ENCODE results near the gene EXOC4. TPM values are rescaled to one million over a fixed set of nuclear protein-coding genes. Genes with fewer than 3 reads are reported as not detected.

EXOC4 gene
- total RNA-seq, 1 experiment from 2014 or later = 71.0 TPM

DNA sequence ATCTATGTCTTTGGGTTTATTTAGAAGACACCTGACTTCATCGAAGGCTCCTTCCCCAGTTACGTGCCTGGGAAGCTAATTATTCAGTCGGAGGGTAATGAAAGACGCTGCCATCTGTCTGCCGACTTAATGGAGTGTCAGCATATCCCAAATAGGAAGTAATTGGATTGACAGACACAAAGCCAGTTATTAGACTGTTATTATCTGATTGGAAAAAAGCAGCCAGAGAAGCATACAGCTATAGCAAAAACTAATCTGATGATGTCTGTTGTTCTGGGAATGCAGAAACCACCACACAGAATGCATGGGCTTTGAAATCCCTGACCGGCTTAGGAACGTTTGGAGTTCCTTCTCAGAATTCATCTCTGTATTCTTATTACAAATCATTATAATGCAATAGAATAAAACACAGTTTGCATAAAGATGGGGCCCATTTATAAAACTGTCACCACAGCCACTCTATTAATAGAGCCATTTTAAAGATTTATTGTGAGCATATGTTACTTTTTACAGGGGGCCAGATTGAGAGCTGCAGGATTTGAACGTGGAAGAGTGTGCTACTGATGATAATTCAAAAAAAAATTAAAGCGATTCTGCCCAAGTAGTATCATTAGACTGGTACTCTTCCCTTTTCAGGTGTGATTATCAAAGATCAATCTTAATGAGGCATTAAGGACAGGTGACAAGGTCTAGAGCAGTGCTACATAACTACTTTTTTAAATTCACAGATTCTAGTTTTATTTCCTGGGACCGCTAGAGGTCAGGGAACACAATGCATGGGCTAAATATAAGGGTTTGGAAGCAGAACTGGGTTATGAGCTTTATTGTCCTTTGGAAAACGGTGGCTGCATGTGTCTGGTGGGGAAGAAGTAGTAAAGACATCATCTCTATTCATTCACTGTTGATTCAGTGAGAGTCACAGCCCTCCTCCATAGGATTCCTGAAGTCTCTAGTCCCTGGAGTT, 544.2 kb downstream of the EXOC4 start:
- Histone ChIP-seq H3K4me3 (ENCODE audit: low read depth in 2 of 2, low read length in 2 of 2) (no peak overlapping the region), H3K27me3 (ENCODE audit: control insufficient read depth, insufficient read depth, low read length) (no peaks in the 10 kb centered on the region), H3K36me3 (ENCODE audit: control insufficient read depth, insufficient read depth, low read length) (no peaks in the 10 kb centered on the region), H3K4me1 (ENCODE audit: control insufficient read depth, insufficient read depth, low read length) (no peaks in the 10 kb centered on the region), H3K27ac (ENCODE audit: low read length) (no peak overlapping the region), H3K9me3 (ENCODE audit: control insufficient read depth, insufficient read depth, low read depth, low read length) (no peaks in the 10 kb centered on the region)
- DNase-seq (ENCODE audit: low read depth, low spot score) = no peak
- CTCF ChIA-PET = no interaction called here
- BruUV-seq (replicated peaks) = no TSS peak
- intact Hi-C loops (cut with micrococcal nuclease; ENCODE audit: unreplicated experiment) = no loop called here
- TF ChIP-seq CTCF (IDR thresholded peaks at IDR 0.05) = no peak
- TF ChIP-seq, protein P1, sequence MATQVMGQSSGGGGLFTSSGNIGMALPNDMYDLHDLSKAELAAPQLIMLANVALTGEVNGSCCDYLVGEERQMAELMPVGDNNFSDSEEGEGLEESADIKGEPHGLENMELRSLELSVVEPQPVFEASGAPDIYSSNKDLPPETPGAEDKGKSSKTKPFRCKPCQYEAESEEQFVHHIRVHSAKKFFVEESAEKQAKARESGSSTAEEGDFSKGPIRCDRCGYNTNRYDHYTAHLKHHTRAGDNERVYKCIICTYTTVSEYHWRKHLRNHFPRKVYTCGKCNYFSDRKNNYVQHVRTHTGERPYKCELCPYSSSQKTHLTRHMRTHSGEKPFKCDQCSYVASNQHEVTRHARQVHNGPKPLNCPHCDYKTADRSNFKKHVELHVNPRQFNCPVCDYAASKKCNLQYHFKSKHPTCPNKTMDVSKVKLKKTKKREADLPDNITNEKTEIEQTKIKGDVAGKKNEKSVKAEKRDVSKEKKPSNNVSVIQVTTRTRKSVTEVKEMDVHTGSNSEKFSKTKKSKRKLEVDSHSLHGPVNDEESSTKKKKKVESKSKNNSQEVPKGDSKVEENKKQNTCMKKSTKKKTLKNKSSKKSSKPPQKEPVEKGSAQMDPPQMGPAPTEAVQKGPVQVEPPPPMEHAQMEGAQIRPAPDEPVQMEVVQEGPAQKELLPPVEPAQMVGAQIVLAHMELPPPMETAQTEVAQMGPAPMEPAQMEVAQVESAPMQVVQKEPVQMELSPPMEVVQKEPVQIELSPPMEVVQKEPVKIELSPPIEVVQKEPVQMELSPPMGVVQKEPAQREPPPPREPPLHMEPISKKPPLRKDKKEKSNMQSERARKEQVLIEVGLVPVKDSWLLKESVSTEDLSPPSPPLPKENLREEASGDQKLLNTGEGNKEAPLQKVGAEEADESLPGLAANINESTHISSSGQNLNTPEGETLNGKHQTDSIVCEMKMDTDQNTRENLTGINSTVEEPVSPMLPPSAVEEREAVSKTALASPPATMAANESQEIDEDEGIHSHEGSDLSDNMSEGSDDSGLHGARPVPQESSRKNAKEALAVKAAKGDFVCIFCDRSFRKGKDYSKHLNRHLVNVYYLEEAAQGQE (IDR thresholded peaks at IDR 0.05; ENCODE audit: insufficient read depth in 1 of 2, low read depth in 2 of 2, low read length in 1 of 2) = no peak
- TF ChIP-seq TCF7L2 (IDR thresholded peaks at IDR 0.05; ENCODE audit: low read depth, low read length) = no peak
- no peak for TF ChIP-seq POLR2AphosphoS5 (IDR thresholded peaks at IDR 0.05; ENCODE audit: low read depth, low read length)
- no peak for TF ChIP-seq SIN3A (IDR thresholded peaks at IDR 0.05; ENCODE audit: borderline replicate concordance, insufficient read depth, low read depth, low read length)
- POLR2A ChIA-PET = no interaction called here
- no peak for ATAC-seq
- in situ Hi-C loops (cut with HindIII; ENCODE audit: low pct_unique_long_range_greater_than_20kb, low sequenced_read_pairs) = no loop called here

- H3K4me3 ChIP-seq (ENCODE audit: low read depth in 2 of 2, low read length in 2 of 2) = no peak overlapping the region
- H3K27ac ChIP-seq (ENCODE audit: low read length) = no peak overlapping the region
- no TSS peak for BruUV-seq (replicated peaks)
- in situ Hi-C loops (cut with HindIII; ENCODE audit: low pct_unique_long_range_greater_than_20kb, low sequenced_read_pairs) = no loop called here
- no peaks in the 10 kb centered on the region for H3K4me1 ChIP-seq (ENCODE audit: control insufficient read depth, insufficient read depth, low read length)
- intact Hi-C loops (cut with micrococcal nuclease; ENCODE audit: unreplicated experiment) = no loop called here
- TF ChIP-seq CTCF (IDR thresholded peaks at IDR 0.05) (no peak), POLR2AphosphoS5 (IDR thresholded peaks at IDR 0.05; ENCODE audit: low read depth, low read length) (no peak), TCF7L2 (IDR thresholded peaks at IDR 0.05; ENCODE audit: low read depth, low read length) (no peak), SIN3A (IDR thresholded peaks at IDR 0.05; ENCODE audit: borderline replicate concordance, insufficient read depth, low read depth, low read length) (no peak)
- TF ChIP-seq, protein P1 (IDR thresholded peaks at IDR 0.05; ENCODE audit: insufficient read depth in 1 of 2, low read depth in 2 of 2, low read length in 1 of 2) = no peak
- H3K27me3 ChIP-seq (ENCODE audit: control insufficient read depth, insufficient read depth, low read length) = no peaks in the 10 kb centered on the region
- ChIA-PET CTCF (no interaction called here), POLR2A (no interaction called here)
- DNase-seq (ENCODE audit: low read depth, low spot score) (no peak), ATAC-seq (no peak)
- H3K9me3 ChIP-seq (ENCODE audit: control insufficient read depth, insufficient read depth, low read depth, low read length) = no peaks in the 10 kb centered on the region
- H3K36me3 ChIP-seq (ENCODE audit: control insufficient read depth, insufficient read depth, low read length) = no peaks in the 10 kb centered on the region
Observed at GRCh38 chr7:133797818-133798520, 545.1 kb downstream of the EXOC4 start.

All from Panc1 (cell line).